ENCODE measurements around the gene ABCB8.
"Not testable (repeated sequence)": the region's sequence is repeated elsewhere in the genome, so short reads cannot be mapped to it uniquely, and the experiment has no call there.

The ABCB8 gene

DNA sequence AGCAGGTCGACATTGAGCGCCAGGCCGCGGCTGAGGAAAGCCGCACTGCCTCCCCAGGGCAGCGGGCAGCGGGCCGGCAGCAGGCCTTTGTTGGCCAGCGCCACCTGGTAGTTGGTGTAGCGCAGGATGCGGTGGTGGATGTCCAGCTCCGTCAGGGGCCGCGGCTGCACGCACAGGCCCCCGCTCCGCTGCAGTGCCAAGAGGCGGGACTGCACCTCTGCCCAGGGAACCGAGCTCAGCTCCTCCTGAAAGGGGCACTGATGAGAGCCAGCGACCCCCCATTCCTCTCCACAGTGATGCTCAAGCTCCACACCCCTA is 9.2 kb upstream of the ABCB8 start:
- no peak for DNase-seq (ENCODE audit: extremely low read depth, insufficient read length)
- TF ChIP-seq, protein P1, sequence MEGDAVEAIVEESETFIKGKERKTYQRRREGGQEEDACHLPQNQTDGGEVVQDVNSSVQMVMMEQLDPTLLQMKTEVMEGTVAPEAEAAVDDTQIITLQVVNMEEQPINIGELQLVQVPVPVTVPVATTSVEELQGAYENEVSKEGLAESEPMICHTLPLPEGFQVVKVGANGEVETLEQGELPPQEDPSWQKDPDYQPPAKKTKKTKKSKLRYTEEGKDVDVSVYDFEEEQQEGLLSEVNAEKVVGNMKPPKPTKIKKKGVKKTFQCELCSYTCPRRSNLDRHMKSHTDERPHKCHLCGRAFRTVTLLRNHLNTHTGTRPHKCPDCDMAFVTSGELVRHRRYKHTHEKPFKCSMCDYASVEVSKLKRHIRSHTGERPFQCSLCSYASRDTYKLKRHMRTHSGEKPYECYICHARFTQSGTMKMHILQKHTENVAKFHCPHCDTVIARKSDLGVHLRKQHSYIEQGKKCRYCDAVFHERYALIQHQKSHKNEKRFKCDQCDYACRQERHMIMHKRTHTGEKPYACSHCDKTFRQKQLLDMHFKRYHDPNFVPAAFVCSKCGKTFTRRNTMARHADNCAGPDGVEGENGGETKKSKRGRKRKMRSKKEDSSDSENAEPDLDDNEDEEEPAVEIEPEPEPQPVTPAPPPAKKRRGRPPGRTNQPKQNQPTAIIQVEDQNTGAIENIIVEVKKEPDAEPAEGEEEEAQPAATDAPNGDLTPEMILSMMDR (IDR thresholded peaks at IDR 0.05; ENCODE audit: insufficient read depth, low read length, poor library complexity, severe bottlenecking) = no peak
- peaks cover 2% of the 10 kb centered on the region for H3K27me3 ChIP-seq (replicated peaks; ENCODE audit: control insufficient read depth, insufficient read depth, low read length)
- no peak overlapping the region for H3K4me3 ChIP-seq (replicated peaks; ENCODE audit: low read depth, low read length)
- no peaks in the 10 kb centered on the region for H3K36me3 ChIP-seq (ENCODE audit: control insufficient read depth, insufficient read depth, low read length)

DNA sequence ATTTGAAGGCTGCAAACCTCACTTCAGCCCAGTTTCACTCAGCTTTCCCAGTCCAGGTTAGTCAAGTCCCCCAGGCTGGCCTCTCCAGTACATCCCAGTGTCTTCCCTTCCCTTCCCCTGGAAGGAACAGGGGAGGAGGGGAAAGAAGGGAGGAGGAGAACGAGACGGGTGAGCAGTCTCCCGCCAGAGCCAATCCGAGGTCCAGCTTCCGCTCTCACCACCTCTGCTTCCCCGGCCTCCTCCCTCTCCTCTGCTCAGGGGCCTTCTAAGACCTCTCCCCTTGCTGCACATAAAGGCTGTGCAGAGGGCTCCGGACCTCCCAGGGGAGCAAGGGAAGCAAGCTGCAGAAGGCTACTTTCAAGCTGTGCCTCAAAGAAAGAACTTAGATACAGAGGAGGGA is 8.0 kb upstream of the ABCB8 start:
- H3K36me3 ChIP-seq (ENCODE audit: control insufficient read depth, insufficient read depth, low read length) = no peaks in the 10 kb centered on the region
- TF ChIP-seq, protein P1 (IDR thresholded peaks at IDR 0.05; ENCODE audit: insufficient read depth, low read length, poor library complexity, severe bottlenecking) = no peak
- no peak overlapping the region for H3K4me3 ChIP-seq (replicated peaks; ENCODE audit: low read depth, low read length)
- no peak for DNase-seq (ENCODE audit: extremely low read depth, insufficient read length)
- peaks cover 2% of the 10 kb centered on the region for H3K27me3 ChIP-seq (replicated peaks; ENCODE audit: control insufficient read depth, insufficient read depth, low read length)

DNA sequence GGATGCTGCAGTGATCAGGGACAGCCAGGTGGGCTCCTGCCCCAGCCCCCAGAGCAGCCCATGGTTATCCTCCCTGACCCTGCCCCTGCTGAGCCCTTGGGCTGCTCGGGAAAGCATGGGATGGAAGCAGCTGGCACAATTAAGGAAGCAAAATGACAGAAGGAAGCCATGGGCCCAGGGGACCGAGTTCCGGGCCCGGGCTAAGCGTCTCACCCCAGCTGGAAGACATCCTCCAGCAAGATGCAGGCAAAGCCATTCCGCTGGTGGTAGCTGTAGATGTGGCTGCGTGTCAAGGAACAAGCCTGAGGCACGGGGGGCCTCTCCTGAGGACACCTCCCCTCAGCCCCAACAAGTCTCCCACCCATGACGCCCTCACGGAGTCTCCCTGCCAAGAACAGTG is 5.0 kb upstream of the ABCB8 start:
- Histone ChIP-seq H3K27me3 (replicated peaks; ENCODE audit: control insufficient read depth, insufficient read depth, low read length) (peaks cover 2% of the 10 kb centered on the region), H3K36me3 (ENCODE audit: control insufficient read depth, insufficient read depth, low read length) (no peaks in the 10 kb centered on the region), H3K4me3 (replicated peaks; ENCODE audit: low read depth, low read length) (no peak overlapping the region)
- DNase-seq (ENCODE audit: extremely low read depth, insufficient read length) = no peak
- TF ChIP-seq, protein P1 (IDR thresholded peaks at IDR 0.05; ENCODE audit: insufficient read depth, low read length, poor library complexity, severe bottlenecking) = no peak

DNA sequence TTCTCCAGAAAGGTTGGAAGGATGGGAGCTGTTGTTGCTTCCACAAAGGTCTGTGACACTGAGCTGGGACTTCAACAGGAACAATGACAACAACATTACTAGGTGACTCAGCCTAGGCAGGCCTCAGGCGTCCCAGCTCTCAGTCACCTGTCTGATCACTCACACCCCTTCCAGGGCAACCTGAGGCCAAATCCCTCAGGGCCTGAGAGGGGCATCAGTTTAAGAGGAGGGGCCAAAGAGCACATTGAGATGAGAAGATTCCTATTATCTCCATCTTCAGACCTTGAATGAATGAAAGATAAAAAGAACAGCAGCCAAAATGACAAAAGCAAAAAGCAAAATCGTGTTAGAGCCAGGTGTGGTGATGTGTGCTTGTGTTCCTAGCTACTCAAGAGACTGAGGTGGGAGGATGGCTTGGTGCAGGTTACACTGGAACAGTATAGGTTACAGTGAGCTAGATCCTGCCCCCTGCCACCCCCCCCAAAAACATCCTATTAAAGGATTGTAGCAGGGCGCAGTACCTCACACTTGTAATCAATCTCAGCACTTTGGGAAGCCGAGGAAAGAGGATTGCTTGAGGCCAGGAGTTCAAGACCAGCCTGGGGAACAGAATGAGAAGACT is 3.7 kb upstream of the ABCB8 start, which contains the start of gene ATG9B:
TSS of gene ATG9B (minus strand) at position 60 of the 622 bp plus-strand sequence. CDS start 71 bp downstream, outside the sequence.
- no peak for DNase-seq (ENCODE audit: extremely low read depth, insufficient read length)
- H3K27me3 ChIP-seq (replicated peaks; ENCODE audit: control insufficient read depth, insufficient read depth, low read length) = peaks cover 2% of the 10 kb centered on the region
- H3K36me3 ChIP-seq (ENCODE audit: control insufficient read depth, insufficient read depth, low read length) = no peaks in the 10 kb centered on the region
- TF ChIP-seq, protein P1 (IDR thresholded peaks at IDR 0.05; ENCODE audit: insufficient read depth, low read length, poor library complexity, severe bottlenecking) = no peak
- H3K4me3 ChIP-seq (replicated peaks; ENCODE audit: low read depth, low read length) = no peak within 1 kb of the TSS

DNA sequence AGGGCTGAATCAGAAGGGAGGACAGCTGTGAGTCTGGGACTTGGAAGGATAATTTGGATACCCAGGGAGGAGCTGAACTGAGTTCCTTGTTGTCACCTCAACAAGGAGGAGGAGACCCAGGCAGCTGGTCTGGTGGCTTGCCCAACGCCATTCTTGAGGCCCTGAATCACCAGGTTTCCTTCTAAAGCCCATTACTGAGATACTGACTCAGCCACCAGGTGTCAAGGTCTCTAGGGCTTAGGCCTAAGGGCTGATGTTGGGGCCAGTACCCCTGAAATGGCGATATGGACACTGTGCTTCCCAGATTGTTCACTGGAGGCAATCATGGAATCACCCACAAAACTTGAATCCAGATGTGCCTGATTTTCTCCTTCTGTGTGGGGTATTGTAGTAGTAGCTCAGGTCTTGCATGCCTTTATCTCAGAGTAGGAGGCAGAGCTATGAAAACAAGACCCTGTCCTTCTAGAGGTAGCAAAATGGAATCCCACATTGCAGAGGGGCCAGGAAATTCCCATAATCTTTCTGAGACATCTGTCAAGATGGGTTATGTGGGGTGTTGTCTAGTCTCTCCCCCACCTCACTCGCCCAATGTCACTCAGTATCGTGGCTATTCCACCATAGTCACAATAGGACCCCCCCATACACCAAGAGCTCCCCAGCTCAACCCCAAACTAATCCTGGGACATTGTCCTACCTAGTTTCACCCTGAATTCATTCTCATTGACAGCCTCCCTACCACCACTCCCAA is 2.2 kb upstream of the ABCB8 start:
- Histone ChIP-seq H3K36me3 (ENCODE audit: control insufficient read depth, insufficient read depth, low read length) (no peaks in the 10 kb centered on the region), H3K4me3 (replicated peaks; ENCODE audit: low read depth, low read length) (no peak overlapping the region), H3K27me3 (replicated peaks; ENCODE audit: control insufficient read depth, insufficient read depth, low read length) (no peaks in the 10 kb centered on the region; the same call in 1 of the 2 replicates)
- TF ChIP-seq, protein P1 (IDR thresholded peaks at IDR 0.05; ENCODE audit: insufficient read depth, low read length, poor library complexity, severe bottlenecking) = no peak
- DNase-seq (ENCODE audit: extremely low read depth, insufficient read length) = no peak

DNA sequence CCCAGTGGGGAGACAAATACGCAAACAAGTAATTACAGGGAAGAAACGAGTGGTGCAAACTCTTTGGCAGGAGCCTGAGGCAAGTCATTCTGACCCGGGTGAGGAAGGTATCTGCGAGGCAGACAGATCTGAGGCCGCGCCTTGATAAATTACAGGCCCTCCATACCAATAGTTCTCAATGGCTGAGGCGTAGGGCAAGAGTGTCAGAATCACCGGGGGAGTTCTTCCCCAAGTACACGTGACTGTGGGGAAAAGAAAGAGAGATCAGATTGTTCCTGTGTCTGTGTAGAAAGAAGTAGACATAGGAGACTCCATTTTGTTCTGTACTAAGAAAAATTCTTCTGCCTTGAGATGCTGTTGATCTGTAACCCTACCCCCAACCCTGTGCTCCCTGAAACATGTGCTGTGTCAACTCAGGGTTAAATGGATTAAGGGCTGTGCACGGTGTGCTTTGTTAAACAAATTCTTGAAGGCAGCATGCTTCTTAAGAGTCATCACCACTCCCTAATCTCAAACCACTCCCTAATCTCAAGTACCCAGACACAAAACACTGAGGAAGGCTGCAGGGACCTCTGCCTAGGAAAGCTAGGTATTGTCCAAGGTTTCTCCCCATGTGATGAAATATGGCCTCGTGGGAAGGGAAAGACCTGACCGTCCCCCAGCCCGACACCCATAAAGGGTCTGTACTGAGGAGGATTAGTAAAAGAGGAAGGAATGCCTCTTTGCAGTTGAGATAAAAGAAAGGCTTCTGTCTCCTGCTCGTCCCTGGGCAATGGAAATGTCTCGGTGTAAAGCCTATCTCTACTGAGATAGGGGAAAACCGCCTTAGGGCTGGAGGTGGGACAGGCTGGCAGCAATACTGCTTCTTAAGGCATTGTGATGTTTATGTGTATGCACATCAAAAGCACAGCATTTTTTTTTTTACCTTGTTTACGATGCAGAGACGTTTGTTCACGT is 1.2 kb upstream of the ABCB8 start:
- H3K36me3 ChIP-seq (ENCODE audit: control insufficient read depth, insufficient read depth, low read length); H3K4me3 ChIP-seq (replicated peaks; ENCODE audit: low read depth, low read length); DNase-seq (ENCODE audit: extremely low read depth, insufficient read length); H3K27me3 ChIP-seq (replicated peaks; ENCODE audit: control insufficient read depth, insufficient read depth, low read length): not testable (repeated sequence)

DNA sequence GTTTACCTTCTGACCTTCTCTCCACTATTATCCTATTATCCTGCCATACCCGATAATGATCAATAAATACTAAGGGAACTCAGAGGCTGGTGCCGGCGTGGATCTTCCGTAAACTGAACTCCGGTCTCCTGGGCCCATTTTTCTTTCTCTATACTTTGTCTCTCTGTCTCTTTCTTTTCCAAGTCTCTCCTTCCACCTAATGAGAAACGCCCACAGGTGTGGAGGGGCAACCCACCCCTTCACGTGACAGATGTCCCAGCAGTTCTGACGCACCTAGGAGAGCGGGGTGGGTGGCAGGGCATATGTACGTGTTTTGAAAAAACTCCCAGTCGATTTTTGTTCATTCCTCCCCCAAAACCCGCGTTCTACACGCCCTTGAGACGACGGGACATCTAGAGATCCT is 521 bp upstream of the ABCB8 start:
- DNase-seq (ENCODE audit: extremely low read depth, insufficient read length); H3K36me3 ChIP-seq (ENCODE audit: control insufficient read depth, insufficient read depth, low read length); H3K27me3 ChIP-seq (replicated peaks; ENCODE audit: control insufficient read depth, insufficient read depth, low read length): not testable (repeated sequence)
- peak overlapping the region; percentile 58 for H3K4me3 ChIP-seq (replicated peaks; ENCODE audit: low read depth, low read length)

All from GM06990 (cell line).